ENCODE results near the gene FBXW11. TPM values are rescaled to one million over a fixed set of nuclear protein-coding genes. Genes with fewer than 3 reads are reported as not detected.

FBXW11 gene
- total and polyA plus RNA-seq, 2 donors (not counting 1 experiment from before 2014, with no cell fraction given): 19.7 to 62.4 TPM

DNA sequence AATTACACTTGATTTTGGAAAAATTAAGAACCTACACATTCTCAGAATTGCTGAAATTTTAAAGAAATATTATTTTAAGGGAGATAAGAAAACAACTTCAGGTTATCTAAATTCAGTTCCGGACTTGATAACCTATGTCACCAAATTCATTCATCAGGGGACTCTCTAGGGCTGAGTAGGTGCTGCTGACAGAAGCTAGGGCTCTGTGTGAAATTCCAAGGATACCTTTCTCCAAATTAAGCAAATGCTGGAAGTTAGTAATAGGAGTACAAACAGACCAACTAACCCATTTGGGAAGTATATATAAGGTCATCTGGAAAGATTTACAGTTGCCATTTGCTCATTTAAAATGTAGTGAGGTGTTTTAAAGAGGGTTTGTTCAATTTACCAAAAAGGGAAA is 136.5 kb downstream of the FBXW11 start:
- peaks cover 21% of the 10 kb centered on the region for H4K20me1 ChIP-seq (ENCODE audit: control insufficient read depth, insufficient read depth, low read length, poor library complexity, severe bottlenecking)
- H3K79me2 ChIP-seq (ENCODE audit: control insufficient read depth, insufficient read depth, low read length): no peaks in the 10 kb centered on the region
- TF ChIP-seq, protein P1, sequence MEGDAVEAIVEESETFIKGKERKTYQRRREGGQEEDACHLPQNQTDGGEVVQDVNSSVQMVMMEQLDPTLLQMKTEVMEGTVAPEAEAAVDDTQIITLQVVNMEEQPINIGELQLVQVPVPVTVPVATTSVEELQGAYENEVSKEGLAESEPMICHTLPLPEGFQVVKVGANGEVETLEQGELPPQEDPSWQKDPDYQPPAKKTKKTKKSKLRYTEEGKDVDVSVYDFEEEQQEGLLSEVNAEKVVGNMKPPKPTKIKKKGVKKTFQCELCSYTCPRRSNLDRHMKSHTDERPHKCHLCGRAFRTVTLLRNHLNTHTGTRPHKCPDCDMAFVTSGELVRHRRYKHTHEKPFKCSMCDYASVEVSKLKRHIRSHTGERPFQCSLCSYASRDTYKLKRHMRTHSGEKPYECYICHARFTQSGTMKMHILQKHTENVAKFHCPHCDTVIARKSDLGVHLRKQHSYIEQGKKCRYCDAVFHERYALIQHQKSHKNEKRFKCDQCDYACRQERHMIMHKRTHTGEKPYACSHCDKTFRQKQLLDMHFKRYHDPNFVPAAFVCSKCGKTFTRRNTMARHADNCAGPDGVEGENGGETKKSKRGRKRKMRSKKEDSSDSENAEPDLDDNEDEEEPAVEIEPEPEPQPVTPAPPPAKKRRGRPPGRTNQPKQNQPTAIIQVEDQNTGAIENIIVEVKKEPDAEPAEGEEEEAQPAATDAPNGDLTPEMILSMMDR (IDR thresholded peaks at IDR 0.05): no peak
- TF ChIP-seq EZH2 (IDR thresholded peaks at IDR 0.05; ENCODE audit: borderline replicate concordance, insufficient read depth, low read depth, low read length, poor library complexity, severe bottlenecking): no peak
- H3K4me3 ChIP-seq (ENCODE audit: control extremely low read depth in 1 of 5, extremely low read depth in 1 of 5, insufficient read depth in 1 of 5, low read depth in 2 of 5, low read length in 4 of 5): no peak overlapping the region
- no peaks in the 10 kb centered on the region for H3K9me3 ChIP-seq (ENCODE audit: control extremely low read depth in 1 of 3, control insufficient read depth in 2 of 3, insufficient read depth in 1 of 3, low read length in 2 of 3)
- H3K4me1 ChIP-seq (ENCODE audit: control insufficient read depth in 2 of 2, insufficient read depth in 2 of 2, low read length in 2 of 2): no peaks in the 10 kb centered on the region
- DNase-seq: no peak
- H3K36me3 ChIP-seq (replicated peaks in 1 of 2; ENCODE audit: control extremely low read depth in 1 of 2, control insufficient read depth in 1 of 2, extremely low read depth in 1 of 2, insufficient read depth in 2 of 2, low read length in 1 of 2): peaks cover 0 to 87% of the 10 kb centered on the region in 2 experiments
- H3K4me2 ChIP-seq (replicated peaks; ENCODE audit: low read depth, low read length, poor library complexity, severe bottlenecking): no peak overlapping the region
- Mint-ChIP-seq H3K4me1 (no peaks in the 10 kb centered on the region), H3K9me3 (ENCODE audit: insufficient read depth) (no peaks in the 10 kb centered on the region), H3K27me3 (no peaks in the 10 kb centered on the region), H3K27ac (no peak overlapping the region), H3K4me3 (no peak overlapping the region)
- WGBS (ENCODE audit: insufficient coverage): no CpG with 5 or more reads among the region's 1 CpG
- intact Hi-C loops (cut with micrococcal nuclease): no loop called here
- ChIA-PET CTCF (no interaction called here), POLR2A (no interaction called here)
- no peak for ATAC-seq (ENCODE audit: low read depth)
- no peak overlapping the region for H3K9ac ChIP-seq (ENCODE audit: low read length)
- H2AFZ ChIP-seq (ENCODE audit: insufficient read depth, low read depth, low read length, poor library complexity, severe bottlenecking): no peak overlapping the region
- H3K27me3 ChIP-seq (replicated peaks in 1 of 4; ENCODE audit: control extremely low read depth in 1 of 4, control insufficient read depth in 3 of 4, insufficient read depth in 4 of 4, low read length in 3 of 4): no peaks in the 10 kb centered on the region
- H3K27ac ChIP-seq (ENCODE audit: low read length in 2 of 2): no peak overlapping the region

DNA sequence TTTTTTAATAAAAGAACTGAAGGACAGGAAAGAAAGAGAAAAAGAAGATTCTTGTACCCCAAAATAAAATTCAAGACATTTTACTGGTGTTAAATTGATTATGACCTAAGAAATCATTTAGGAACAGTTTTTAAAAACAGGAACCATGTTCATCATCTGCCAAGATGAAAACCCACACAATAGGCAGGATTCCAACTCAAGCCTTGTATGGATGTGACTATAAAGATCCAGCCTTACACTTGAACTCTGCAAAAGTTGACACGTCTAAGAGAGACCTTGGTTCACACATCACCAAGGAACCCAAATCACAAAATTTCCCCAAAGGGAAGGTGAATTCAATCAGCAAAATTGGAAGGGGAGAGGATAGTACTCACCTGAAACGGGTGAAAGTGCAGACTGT is 138.2 kb downstream of the FBXW11 start:
- H3K9me3 ChIP-seq (ENCODE audit: control extremely low read depth in 1 of 3, control insufficient read depth in 2 of 3, insufficient read depth in 1 of 3, low read length in 2 of 3): no peaks in the 10 kb centered on the region
- peaks cover 12% of the 10 kb centered on the region for H4K20me1 ChIP-seq (ENCODE audit: control insufficient read depth, insufficient read depth, low read length, poor library complexity, severe bottlenecking)
- ChIA-PET POLR2A (no interaction called here), CTCF (no interaction called here)
- H3K27ac ChIP-seq (ENCODE audit: low read length in 2 of 2): no peak overlapping the region
- TF ChIP-seq EZH2 (IDR thresholded peaks at IDR 0.05; ENCODE audit: borderline replicate concordance, insufficient read depth, low read depth, low read length, poor library complexity, severe bottlenecking): no peak
- TF ChIP-seq, protein P1 (IDR thresholded peaks at IDR 0.05): no peak
- no peak overlapping the region for H3K4me2 ChIP-seq (replicated peaks; ENCODE audit: low read depth, low read length, poor library complexity, severe bottlenecking)
- ATAC-seq (ENCODE audit: low read depth): no peak
- WGBS (ENCODE audit: insufficient coverage): 86% methylated on average over 1 of the region's 2 CpGs
- no peak for DNase-seq
- H3K4me1 ChIP-seq (ENCODE audit: control insufficient read depth in 2 of 2, insufficient read depth in 2 of 2, low read length in 2 of 2): no peaks in the 10 kb centered on the region
- no peaks in the 10 kb centered on the region for H3K27me3 ChIP-seq (replicated peaks in 1 of 4; ENCODE audit: control extremely low read depth in 1 of 4, control insufficient read depth in 3 of 4, insufficient read depth in 4 of 4, low read length in 3 of 4)
- H2AFZ ChIP-seq (ENCODE audit: insufficient read depth, low read depth, low read length, poor library complexity, severe bottlenecking): no peak overlapping the region
- intact Hi-C loops (cut with micrococcal nuclease): no loop called here
- H3K9me3 Mint-ChIP-seq (ENCODE audit: insufficient read depth): no peaks in the 10 kb centered on the region
- H3K27me3 Mint-ChIP-seq: no peaks in the 10 kb centered on the region
- no peaks in the 10 kb centered on the region for H3K4me1 Mint-ChIP-seq
- H3K79me2 ChIP-seq (ENCODE audit: control insufficient read depth, insufficient read depth, low read length): no peaks in the 10 kb centered on the region
- H3K4me3 ChIP-seq (ENCODE audit: control extremely low read depth in 1 of 5, extremely low read depth in 1 of 5, insufficient read depth in 1 of 5, low read depth in 2 of 5, low read length in 4 of 5): no peak overlapping the region
- no peak overlapping the region for H3K4me3 Mint-ChIP-seq
- peaks cover 0 to 82% of the 10 kb centered on the region in 2 experiments for H3K36me3 ChIP-seq (replicated peaks in 1 of 2; ENCODE audit: control extremely low read depth in 1 of 2, control insufficient read depth in 1 of 2, extremely low read depth in 1 of 2, insufficient read depth in 2 of 2, low read length in 1 of 2)
- H3K27ac Mint-ChIP-seq: no peak overlapping the region
- H3K9ac ChIP-seq (ENCODE audit: low read length): no peak overlapping the region
